Measurements from ENCODE around the gene SFXN3.

Gene SFXN3

DNA sequence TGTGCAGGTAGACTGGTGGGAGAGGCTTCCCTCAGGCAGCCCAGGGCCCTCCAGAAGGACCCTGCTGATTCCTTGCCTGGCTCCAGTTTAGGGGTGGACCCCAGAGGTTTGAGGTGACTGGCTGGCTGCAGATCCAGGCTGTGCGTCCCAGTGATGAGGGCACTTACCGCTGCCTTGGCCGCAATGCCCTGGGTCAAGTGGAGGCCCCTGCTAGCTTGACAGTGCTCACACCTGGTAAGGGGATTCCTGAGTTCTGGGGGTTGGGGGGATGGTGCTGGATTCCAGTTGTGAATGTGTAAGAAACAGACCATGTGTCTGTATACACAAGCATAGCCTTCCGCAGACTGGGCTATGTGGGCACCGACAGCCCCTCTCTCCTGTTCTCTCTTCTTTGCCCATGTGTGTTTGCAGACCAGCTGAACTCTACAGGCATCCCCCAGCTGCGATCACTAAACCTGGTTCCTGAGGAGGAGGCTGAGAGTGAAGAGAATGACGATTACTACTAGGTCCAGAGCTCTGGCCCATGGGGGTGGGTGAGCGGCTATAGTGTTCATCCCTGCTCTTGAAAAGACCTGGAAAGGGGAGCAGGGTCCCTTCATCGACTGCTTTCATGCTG is 33.5 kb downstream of the SFXN3 start:
- H3K27me3 ChIP-seq (ENCODE audit: control insufficient read depth in 1 of 2, insufficient read depth in 2 of 2, low read length in 2 of 2): peaks cover 34 to 51% of the 10 kb centered on the region in 2 donors
- no peaks in the 10 kb centered on the region for H3K9me3 ChIP-seq (ENCODE audit: low read length)
- no peak overlapping the region for H3K27ac ChIP-seq (ENCODE audit: low read depth, low read length)
- H3K9ac ChIP-seq (ENCODE audit: low read length): no peak overlapping the region
- no peak overlapping the region for H3K4me3 ChIP-seq (ENCODE audit: low read depth in 1 of 2, low read length in 2 of 2)
- H3K4me1 ChIP-seq (ENCODE audit: insufficient read depth, low read length): peaks cover 52% of the 10 kb centered on the region
- H3K36me3 ChIP-seq (ENCODE audit: insufficient read depth, low read length): no peaks in the 10 kb centered on the region

DNA sequence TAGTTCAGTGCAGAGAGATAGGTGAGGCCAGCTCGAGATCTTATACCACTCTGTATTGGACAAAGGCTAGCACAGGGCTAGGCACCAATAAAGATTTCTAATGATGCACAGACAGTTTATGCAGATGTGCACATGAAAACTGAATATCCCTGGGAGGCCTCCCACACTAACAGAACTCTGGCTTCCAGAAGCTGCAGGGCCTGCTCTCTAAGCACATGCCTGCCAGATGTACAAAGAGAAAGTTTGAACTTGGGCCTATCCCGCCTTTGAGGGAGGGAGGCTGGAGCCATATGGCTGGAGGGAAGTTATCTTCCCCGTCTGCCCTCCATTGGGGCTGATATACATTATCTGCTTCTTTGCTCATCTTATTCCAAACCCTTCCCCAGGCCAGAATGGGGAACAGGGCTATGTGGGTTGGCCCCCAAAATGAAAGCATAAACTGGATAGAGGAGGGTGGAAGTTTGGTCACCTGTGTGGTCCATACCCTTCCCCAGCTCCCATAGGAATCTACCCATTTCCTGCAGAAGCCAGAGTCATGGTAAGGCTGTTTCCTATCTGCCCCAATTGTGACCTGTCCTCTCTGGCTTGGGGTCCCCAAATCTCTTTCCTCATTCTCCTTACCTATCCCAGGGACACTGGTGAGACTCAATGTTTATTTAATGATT is 34.6 kb downstream of the SFXN3 start:
- Histone ChIP-seq H3K27ac (ENCODE audit: low read depth, low read length) (no peak overlapping the region), H3K27me3 (ENCODE audit: control insufficient read depth in 1 of 2, insufficient read depth in 2 of 2, low read length in 2 of 2) (peaks cover 34 to 51% of the 10 kb centered on the region in 2 donors), H3K9me3 (ENCODE audit: low read length) (no peaks in the 10 kb centered on the region), H3K9ac (ENCODE audit: low read length) (no peak overlapping the region), H3K4me1 (ENCODE audit: insufficient read depth, low read length) (peaks cover 46% of the 10 kb centered on the region), H3K36me3 (ENCODE audit: insufficient read depth, low read length) (no peaks in the 10 kb centered on the region), H3K4me3 (ENCODE audit: low read depth in 1 of 2, low read length in 2 of 2) (peak overlapping the region in 1 of 2 donors; percentile 43)

DNA sequence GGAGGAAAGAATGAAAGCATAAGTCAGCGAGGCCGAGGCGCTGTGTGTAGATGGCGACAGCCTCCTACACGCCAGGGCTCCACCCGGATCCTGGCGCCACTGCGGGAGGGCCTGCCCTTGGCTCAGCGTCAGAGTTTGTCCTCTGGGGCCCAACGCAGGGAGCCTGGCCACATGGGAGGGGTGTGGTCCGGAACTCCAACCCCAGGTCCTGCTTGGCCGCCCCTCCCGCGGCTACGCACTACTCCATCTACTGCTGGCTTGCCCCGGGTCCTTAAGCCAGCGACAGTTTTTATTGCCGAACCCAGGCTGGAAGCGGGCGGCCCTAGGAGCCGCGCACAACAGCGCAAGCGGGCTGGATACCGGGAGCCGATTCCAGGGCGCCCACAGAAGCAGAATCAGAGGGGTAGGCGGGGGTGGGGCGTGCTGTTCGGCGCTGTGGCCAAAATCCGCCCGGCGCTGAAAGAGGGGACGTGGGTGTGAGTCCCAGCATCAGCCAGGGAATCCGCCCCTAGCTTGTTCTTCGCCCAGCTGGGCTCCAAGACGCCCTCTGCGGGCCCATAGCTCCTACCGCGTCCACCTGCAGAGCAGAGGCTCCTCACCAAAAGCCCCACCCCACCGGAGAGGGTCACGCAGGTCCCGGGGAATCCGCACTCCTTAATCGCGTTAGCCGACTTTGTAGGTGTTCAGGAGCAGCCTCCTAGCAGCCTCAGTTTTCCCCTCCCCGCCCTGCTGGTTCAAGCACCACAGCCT is 35.3 kb downstream of the SFXN3 start:
- H3K4me1 ChIP-seq (ENCODE audit: insufficient read depth, low read length): peaks cover 46% of the 10 kb centered on the region

DNA sequence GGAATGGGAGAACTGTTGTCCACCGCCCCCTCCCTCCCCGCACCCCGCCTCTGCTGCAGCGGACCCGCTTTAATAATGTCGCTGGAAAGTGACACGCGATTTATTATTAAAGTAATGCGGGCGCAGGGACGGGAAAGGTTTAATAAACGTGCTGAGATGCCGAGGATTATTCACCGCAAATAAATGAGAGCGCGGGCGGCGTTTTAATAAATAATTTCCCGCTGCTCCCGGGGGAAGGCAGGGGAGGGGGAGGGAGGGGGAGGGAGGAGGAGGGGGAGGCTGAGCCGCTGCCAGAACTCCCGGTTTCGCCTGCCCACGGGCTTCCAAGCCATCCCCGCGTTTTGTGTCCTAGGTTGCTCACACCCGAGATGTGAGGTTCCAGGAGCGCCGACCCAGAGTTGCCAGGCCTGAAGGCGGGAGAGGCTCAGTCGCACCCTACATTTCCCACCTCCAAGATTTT is 35.9 kb downstream of the SFXN3 start:
- no peak overlapping the region for H3K27ac ChIP-seq (ENCODE audit: low read depth, low read length)
- peaks cover 34 to 51% of the 10 kb centered on the region in 2 donors for H3K27me3 ChIP-seq (ENCODE audit: control insufficient read depth in 1 of 2, insufficient read depth in 2 of 2, low read length in 2 of 2)
- H3K36me3 ChIP-seq (ENCODE audit: insufficient read depth, low read length): no peaks in the 10 kb centered on the region
- no peak overlapping the region for H3K9ac ChIP-seq (ENCODE audit: low read length)
- no peaks in the 10 kb centered on the region for H3K9me3 ChIP-seq (ENCODE audit: low read length)
- H3K4me1 ChIP-seq (ENCODE audit: insufficient read depth, low read length): peaks cover 40% of the 10 kb centered on the region
- peak overlapping the region; percentile 73 to 78 for H3K4me3 ChIP-seq (ENCODE audit: low read depth in 1 of 2, low read length in 2 of 2)

More for the DNA sequence above, 35.3 kb downstream of the SFXN3 start:
- H3K36me3 ChIP-seq (ENCODE audit: insufficient read depth, low read length): no peaks in the 10 kb centered on the region
- H3K27me3 ChIP-seq (ENCODE audit: control insufficient read depth in 1 of 2, insufficient read depth in 2 of 2, low read length in 2 of 2): peaks cover 34 to 51% of the 10 kb centered on the region in 2 donors
- H3K27ac ChIP-seq (ENCODE audit: low read depth, low read length): no peak overlapping the region
- H3K4me3 ChIP-seq (ENCODE audit: low read depth in 1 of 2, low read length in 2 of 2): peak overlapping the region; percentile 33 to 43
- no peak overlapping the region for H3K9ac ChIP-seq (ENCODE audit: low read length)
- H3K9me3 ChIP-seq (ENCODE audit: low read length): no peaks in the 10 kb centered on the region

DNA sequence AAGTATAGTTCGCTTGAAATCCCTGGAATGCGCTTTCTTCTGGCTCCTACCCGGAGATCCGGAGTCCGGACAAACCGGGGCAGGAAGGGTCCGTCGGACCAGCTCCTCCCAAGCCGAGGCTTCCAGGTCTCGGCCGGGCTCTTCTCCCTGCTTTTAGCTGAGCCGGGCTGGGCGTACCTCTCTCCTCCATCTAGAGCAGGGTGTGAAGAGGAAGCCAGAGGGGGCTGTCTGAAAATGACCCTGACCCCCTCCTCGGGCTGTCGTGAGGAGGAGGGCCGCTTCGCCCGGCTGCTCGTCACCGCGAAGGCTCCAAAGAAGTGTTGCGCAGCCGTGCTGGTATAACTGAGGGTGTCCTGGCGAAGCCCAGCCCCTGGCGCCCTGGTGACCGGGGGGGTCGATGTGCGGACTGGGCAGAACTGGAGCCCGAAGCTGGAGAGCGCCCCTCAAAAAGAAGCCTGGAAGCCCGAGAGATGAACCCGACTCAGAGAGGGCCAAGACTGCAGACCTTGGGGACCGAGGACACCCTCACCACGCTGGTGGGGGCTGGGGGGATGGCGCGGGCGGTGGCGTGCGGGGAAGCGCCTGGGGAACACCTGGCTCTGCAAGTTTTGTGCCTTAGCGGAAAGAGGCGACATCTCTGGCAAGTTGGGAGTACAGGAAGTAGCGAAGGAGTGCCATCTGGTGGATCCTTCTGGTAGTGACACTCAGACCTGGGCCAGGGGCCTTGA is 36.5 kb downstream of the SFXN3 start:
- Histone ChIP-seq H3K36me3 (ENCODE audit: insufficient read depth, low read length) (no peaks in the 10 kb centered on the region), H3K27ac (ENCODE audit: low read depth, low read length) (no peak overlapping the region), H3K4me1 (ENCODE audit: insufficient read depth, low read length) (peaks cover 34% of the 10 kb centered on the region), H3K9ac (ENCODE audit: low read length) (no peak overlapping the region), H3K9me3 (ENCODE audit: low read length) (no peaks in the 10 kb centered on the region), H3K4me3 (ENCODE audit: low read depth in 1 of 2, low read length in 2 of 2) (peak overlapping the region; percentile 73 to 78), H3K27me3 (ENCODE audit: control insufficient read depth in 1 of 2, insufficient read depth in 2 of 2, low read length in 2 of 2) (peaks cover 34 to 51% of the 10 kb centered on the region in 2 donors)

DNA sequence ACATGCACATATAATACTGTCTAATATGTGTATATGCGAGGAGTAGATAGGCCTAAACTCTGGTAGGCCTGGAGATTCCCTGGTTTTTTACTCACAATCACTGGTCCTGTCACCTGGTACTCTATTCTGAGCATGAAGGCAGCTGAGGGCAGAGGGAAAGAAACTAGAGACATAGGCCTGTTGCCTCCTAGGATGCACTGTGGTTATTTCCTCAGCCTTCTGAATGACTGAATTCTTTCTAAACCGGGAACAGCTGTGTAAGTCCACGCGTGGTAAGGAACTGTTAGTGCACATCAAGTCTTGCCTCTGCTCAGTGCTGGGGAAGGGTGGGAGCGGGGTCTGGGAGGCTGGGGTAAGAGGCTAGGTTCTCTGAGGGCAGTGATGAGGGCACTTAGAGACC is 38.4 kb downstream of the SFXN3 start:
- H3K4me3 ChIP-seq (ENCODE audit: low read depth in 1 of 2, low read length in 2 of 2): no peak overlapping the region
- H3K4me1 ChIP-seq (ENCODE audit: insufficient read depth, low read length): peaks cover 21% of the 10 kb centered on the region
- peaks cover 33 to 45% of the 10 kb centered on the region in 2 donors for H3K27me3 ChIP-seq (ENCODE audit: control insufficient read depth in 1 of 2, insufficient read depth in 2 of 2, low read length in 2 of 2)
- no peak overlapping the region for H3K27ac ChIP-seq (ENCODE audit: low read depth, low read length)
- H3K36me3 ChIP-seq (ENCODE audit: insufficient read depth, low read length): no peaks in the 10 kb centered on the region
- no peaks in the 10 kb centered on the region for H3K9me3 ChIP-seq (ENCODE audit: low read length)
- H3K9ac ChIP-seq (ENCODE audit: low read length): no peak overlapping the region

DNA sequence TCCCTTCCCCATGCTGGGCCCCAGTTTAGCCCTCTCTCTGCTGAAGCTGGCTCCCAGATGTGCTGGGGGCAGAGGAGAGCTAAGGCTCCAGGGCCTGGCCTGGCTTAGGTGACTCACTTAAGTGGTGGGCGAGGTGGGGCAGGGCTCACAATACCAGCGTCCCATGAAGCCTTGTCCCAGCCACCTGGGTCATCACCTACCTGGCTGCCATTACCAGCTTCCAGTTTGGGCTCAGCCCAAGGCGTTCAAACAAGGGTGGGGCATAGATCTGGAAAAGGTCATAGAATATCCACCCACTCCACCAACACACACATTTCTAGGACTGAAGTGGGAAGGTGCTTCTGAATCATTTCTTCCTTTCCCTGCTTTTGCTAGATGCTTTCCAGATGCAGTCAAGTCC is 39.1 kb downstream of the SFXN3 start:
- H3K4me1 ChIP-seq (ENCODE audit: insufficient read depth, low read length): peaks cover 21% of the 10 kb centered on the region
- no peak overlapping the region for H3K9ac ChIP-seq (ENCODE audit: low read length)
- no peaks in the 10 kb centered on the region for H3K9me3 ChIP-seq (ENCODE audit: low read length)
- H3K27me3 ChIP-seq (ENCODE audit: control insufficient read depth in 1 of 2, insufficient read depth in 2 of 2, low read length in 2 of 2): peaks cover 31 to 38% of the 10 kb centered on the region in 2 donors
- no peak overlapping the region for H3K4me3 ChIP-seq (ENCODE audit: low read depth in 1 of 2, low read length in 2 of 2)
- H3K27ac ChIP-seq (ENCODE audit: low read depth, low read length): no peak overlapping the region
- H3K36me3 ChIP-seq (ENCODE audit: insufficient read depth, low read length): no peaks in the 10 kb centered on the region

DNA sequence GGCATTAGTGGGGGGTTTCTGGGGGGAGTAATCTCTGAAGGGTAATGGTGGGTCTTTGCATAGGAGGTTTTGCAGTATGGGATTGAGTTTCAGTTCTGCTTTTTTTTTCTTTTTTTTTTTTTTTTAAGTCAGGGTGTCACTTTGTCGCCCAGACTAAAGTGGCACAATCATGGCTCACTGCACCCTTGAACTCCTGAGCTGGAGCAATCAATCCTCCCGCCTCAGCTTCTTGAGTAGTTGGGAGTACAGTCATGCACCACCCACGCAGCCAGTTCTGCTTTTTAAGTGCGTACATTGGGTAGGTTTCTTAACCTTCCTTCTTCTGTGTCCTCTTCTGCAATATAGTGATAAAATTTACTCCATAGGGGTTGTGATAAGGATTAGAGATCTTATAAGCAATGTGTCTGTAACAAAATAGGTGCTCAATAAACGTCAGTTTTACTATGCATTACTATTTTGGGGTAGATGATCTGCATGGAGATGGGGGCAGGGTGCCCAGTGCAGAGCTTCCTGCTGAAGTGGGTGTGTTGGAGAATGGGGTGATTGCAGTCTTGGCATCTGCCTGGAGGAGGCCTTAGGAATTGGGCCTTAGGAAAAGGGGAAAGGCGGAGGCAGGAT is 40.3 kb downstream of the SFXN3 start:
- no peak overlapping the region for H3K9ac ChIP-seq (ENCODE audit: low read length)
- no peak overlapping the region for H3K4me3 ChIP-seq (ENCODE audit: low read depth in 1 of 2, low read length in 2 of 2)
- no peak overlapping the region for H3K27ac ChIP-seq (ENCODE audit: low read depth, low read length)
- H3K27me3 ChIP-seq (ENCODE audit: control insufficient read depth in 1 of 2, insufficient read depth in 2 of 2, low read length in 2 of 2): peaks cover 18 to 29% of the 10 kb centered on the region in 2 donors
- no peaks in the 10 kb centered on the region for H3K9me3 ChIP-seq (ENCODE audit: low read length)
- H3K36me3 ChIP-seq (ENCODE audit: insufficient read depth, low read length): no peaks in the 10 kb centered on the region
- H3K4me1 ChIP-seq (ENCODE audit: insufficient read depth, low read length): peaks cover 11% of the 10 kb centered on the region

DNA sequence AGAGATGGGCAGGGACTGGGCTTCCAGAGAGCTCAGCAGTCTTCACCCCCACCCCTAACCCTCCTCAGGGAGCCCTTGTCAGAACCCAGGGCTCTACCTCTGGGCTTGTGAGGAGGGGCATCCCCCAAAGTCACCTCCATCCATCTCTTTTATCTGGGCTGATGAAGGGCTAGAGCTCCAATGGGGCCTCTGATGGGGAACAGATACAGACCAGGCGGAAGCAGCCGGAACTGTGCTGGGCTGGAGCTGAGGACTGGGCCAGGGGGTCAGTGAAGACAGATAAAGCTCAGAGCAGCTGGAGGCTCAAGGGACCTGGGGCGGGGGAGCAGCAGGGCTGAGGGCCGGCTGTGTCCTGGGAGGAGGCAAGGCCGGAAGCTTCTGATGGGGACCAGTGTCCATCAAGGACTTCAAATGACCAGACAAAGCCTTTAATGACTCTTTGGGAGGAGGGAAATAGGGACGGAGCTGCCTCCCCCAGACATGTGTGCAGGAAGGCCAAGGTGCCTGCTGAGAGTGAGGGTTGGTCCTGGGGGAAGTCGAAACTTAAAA is 40.9 kb downstream of the SFXN3 start:
- no peaks in the 10 kb centered on the region for H3K36me3 ChIP-seq (ENCODE audit: insufficient read depth, low read length)
- no peak overlapping the region for H3K27ac ChIP-seq (ENCODE audit: low read depth, low read length)
- H3K4me3 ChIP-seq (ENCODE audit: low read depth in 1 of 2, low read length in 2 of 2): no peak overlapping the region
- peaks cover 14 to 24% of the 10 kb centered on the region in 2 donors for H3K27me3 ChIP-seq (ENCODE audit: control insufficient read depth in 1 of 2, insufficient read depth in 2 of 2, low read length in 2 of 2)
- peaks cover 7% of the 10 kb centered on the region for H3K4me1 ChIP-seq (ENCODE audit: insufficient read depth, low read length)
- no peaks in the 10 kb centered on the region for H3K9me3 ChIP-seq (ENCODE audit: low read length)
- H3K9ac ChIP-seq (ENCODE audit: low read length): no peak overlapping the region

DNA sequence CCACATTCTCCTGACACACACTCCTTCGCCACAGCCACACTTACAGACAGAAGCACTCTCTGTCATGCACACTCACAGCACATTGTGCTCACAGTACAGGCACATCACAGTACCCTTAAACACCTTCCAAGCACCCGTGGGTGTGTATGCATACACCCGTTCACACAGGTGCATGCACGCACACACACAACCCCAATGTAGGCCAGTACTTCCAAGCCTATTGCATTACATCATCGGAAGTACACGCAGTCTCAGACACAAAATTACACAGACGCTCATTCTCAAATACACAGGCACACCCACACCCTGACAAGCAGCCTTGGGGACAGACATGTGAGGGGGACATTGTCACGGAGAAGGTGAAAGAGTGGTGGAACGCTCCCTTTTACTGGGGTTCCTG is 41.9 kb downstream of the SFXN3 start:
- Histone ChIP-seq H3K4me1 (ENCODE audit: insufficient read depth, low read length) (no peaks in the 10 kb centered on the region), H3K27me3 (ENCODE audit: control insufficient read depth in 1 of 2, insufficient read depth in 2 of 2, low read length in 2 of 2) (peaks cover 8 to 19% of the 10 kb centered on the region in 2 donors), H3K9ac (ENCODE audit: low read length) (no peak overlapping the region), H3K9me3 (ENCODE audit: low read length) (no peaks in the 10 kb centered on the region), H3K27ac (ENCODE audit: low read depth, low read length) (no peak overlapping the region), H3K4me3 (ENCODE audit: low read depth in 1 of 2, low read length in 2 of 2) (no peak overlapping the region), H3K36me3 (ENCODE audit: insufficient read depth, low read length) (no peaks in the 10 kb centered on the region)
